Stimulated activated CD4-positive, alpha-beta T cell treated with anti-CD3 and anti-CD28 coated beads, Interleukin-12 subunit alpha, Interleukin-12 subunit beta, amount 100 ng/mL, for 48 hours (primary cell): ENCODE measurements around the gene MEX3A.
"Not testable (repeated sequence)": the region's sequence is repeated elsewhere in the genome, so short reads cannot be mapped to it uniquely, and the experiment has no call there.

Experiments
- DNase-seq, 3 donors: peaks; one replicate each; pipeline ENCODE4 v3.0.0-alpha.2; 2020; ENCODE audit warnings: low read depth in 2 of 3, low spot score in 1 of 3

Gene MEX3A

GRCh38 chr1:156062189-156062588, 20.1 kb downstream of the MEX3A start:
- no peak for DNase-seq

GRCh38 chr1:156060937-156061636, 21.2 kb downstream of the MEX3A start, which contains the start of gene RAB25:
RAB25 (plus strand) TSS chr1:156061160; CDS start chr1:156061401, 241 bp downstream.
- no peak for DNase-seq

DNA sequence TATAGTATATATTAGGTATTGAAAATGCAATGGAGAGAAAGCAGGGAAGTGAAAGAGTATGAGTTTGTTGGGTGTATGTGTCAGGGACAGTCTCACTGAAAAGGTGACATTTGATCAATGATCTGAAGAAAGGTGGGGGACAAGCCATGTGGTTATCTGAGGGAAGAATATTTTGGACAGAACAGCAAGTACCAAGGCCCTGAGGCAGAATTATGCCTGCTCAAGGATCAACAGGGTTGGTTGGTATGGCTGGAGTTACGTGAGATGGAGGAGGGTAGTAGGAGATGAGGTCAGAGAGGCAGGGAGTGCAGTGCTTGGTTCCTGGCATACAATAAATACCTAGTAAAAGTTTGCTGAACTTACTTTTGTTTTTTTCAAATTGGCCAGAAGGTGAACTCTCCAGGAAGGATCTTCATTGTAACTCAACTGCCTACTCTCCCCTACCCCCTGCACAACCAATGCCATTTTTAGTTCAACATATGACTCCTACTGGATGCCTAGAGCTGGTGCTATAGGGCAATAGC, 25.9 kb downstream of the MEX3A start:
- DNase-seq: no peak

DNA sequence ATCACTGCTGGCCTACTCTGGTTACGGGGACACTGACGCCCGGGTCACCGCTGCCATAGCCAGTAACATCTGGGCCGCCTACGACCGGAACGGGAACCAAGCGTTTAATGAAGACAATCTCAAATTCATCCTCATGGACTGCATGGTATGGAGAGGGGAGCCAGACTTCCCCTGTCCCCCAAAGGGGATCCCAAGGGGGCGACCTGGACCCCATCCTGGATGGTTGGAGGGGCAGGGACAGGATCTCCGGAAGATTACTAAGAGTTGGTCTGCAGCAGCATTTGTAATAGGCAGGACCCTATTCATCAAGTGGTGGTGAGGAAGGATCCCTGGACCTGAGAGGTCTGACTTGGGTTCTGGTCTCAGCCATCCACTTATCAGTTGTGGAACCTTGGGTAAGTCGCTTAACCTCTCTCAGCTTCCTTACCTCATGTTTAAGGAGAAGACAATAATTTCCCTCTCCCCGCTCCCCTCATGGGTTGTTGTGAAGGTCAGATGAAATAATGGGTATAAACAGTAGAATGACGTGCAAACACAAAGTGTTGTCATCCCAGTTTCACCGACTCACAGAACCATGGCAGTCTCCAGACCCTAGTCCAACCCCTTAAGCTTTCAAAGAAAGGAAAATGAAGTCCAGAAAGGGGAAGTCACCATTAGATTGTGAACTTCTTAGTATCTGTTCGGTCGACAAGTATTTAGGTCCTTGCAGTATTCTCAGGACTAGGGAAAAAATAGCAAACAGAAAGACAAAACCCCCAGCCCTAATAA, 26.8 kb downstream of the MEX3A start:
- DNase-seq: no peak

DNA sequence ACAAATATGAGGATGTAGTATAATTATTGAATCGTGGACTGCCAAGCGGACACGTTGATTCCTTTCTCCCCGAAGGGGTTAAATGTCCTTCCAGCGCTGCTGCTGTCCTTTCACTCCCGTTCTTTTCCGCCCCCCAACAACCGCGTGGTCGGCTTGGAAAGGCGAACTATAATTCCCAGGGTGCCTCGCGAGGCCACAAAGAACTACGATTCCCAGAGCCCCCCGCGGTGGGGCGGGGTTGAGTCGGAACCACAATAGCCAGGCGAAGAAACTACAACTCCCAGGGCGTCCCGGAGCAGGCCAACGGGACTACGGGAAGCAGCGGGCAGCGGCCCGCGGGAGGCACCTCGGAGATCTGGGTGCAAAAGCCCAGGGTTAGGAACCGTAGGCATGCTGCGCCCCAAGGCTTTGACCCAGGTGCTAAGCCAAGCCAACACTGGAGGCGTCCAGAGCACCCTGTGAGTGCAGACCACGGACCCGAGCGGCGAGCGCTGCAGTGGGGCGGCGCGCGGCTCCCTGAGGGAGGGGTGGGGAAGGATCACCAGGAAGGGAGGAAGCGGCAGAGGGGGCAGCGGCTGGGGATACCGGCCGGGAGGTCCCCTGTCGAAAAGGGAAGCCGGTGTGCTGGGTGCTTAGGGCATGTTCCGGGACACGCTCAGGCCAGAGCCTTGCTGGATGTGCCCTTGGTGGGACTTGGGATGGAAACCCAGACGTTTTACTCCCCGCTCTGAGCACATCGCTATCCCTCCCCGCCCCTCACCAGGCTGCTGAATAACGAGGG, 27.6 kb downstream of the MEX3A start, which contains the start of gene LAMTOR2:
TSS of gene LAMTOR2 (plus strand) at position 283 of the 781 bp plus-strand sequence. CDS start at position 391, 108 bp downstream.
- DNase-seq: peak; percentile 94 to 97 (median 95)

DNA sequence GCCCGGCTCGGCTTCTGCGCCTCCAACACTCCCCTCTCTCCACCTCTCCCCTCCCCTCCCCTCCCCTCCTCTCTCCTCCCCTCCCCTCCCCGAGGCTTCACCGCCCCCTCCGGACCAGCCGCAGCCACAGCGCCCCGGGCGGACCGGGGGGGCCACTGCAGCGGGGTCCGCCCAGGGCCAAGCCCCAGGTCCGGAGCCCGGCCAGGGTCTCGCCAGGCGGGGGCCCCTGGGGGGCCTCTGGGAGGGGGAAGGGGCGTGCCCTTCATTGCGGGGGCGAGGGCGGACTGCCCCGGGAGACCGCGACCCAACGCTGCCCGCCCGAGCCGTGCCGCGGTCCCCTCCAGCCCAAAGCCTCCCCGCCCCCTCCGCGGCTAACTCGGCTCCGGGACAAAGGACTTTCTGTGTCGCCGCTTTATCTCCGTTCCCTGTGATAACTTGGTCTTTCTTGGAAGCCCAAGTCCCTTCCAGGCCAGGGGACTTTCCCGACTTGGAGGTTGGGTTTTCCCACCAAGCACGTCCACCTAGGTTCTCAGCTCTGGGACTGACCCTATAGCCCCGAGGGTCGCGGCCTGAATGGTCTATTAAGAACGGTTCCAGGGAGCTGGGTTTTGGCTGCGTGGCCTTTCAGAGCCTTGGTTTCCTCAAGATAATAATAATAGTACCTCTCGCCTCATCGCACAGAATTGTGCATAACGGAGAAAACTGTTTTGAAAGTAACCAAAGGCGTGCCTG, 28.3 kb downstream of the MEX3A start, which contains the start of gene UBQLN4:
TSS of gene UBQLN4 (minus strand) at position 31 of the 732 bp plus-strand sequence. CDS start 97 bp downstream, outside the sequence.
- peak; percentile 76 to 85 (median 80) for DNase-seq

DNA sequence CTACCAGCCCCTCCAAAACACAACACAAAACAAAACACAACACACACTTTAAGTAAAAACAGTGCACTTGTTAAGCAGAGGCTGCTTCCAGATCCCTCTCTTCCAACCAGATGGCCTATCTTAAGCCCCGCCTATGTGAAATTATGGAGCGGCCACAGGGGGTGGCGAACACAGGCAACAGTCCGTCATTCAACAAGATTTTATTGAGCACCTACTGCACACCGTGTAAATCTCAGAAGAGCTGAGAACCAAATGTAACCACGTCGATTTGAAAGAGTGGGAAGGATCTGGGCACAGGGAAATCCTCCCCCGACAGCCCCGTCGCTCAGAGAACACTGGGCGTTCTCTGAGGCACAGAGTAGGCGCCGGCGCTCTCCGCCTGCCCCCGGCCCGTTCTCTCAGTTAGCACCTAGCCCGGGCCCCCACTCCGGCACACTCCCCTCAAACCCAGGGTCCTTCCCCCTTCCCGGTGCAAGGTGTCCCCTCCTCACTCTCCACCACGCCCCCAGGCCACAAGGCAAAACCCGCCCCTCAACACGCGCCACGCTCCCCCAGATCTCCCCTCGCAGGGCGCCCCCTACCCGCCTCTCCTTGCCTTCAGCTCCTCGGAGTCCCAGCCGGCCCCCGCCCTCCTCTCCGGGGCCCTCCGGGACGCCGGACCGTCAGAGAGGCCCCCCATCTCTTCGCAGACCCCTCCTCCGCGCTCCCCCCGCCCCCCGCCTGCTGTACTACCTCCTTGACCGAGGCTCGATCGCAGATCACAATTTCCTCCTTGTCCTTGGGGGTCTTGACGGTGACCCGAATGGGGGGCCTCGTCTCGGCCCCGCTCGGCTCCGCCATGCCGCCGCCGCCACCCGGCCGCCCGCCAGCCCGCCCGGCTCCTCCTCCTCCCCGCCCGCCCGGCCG, 29.1 kb downstream of the MEX3A start:
- peak; percentile 20 to 56 (median 27) for DNase-seq

DNA sequence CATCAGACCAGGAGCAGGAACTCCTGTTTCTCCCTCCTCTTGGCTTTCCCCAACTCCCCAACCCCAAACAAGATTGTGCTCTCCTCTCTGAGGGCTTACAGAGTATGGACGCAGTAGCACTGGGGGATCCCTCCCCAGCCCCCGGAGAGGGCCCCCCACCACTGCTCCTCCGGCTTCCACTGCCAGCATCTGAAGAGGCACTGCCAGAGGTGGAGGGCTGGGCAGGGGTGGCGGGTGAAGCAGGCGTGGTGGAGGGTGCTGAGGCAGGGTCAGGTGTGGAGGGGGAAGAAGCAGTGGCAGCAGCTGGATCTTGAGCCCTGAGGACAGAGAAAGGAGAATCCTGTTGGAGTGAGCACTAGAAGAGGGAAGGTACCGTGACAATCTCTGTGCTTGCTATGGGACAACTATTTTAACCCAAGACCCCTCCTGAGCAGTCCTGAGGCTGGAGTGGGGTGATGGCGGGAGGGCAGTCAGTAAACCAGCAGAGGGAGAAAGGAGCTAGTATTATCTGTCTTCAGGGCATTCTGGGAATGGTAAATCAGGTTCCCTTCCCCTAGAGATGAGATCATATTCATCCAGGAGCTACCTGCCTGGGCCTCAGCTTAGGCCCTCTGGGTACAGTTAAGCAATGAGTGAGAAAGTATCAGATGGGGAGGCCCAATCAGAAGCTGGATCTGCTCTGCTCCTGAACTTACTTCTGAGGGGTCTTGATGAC, 31.1 kb downstream of the MEX3A start:
- DNase-seq: no peak

DNA sequence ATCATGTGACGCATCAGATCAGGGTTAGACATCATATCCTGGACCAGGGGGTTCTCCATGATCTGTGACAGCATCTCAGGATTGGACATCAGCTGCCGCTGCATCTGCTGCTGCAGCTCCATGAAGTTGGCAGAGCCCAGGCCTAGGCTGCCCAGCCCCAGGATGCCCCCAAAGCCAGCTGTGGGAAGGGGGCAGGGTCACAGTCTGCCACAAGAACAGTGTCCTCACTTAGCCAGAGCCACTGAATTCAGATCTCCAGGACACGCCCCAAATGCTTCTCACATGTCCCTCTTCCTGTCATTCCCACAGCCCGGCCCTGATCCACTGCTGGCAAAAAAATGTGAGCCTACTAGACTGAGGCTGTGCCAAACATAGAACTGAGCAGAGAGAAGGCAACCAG, 31.9 kb downstream of the MEX3A start:
- no peak for DNase-seq

GRCh38 chr1:156048663-156049258, 33.5 kb downstream of the MEX3A start:
- no peak for DNase-seq

GRCh38 chr1:156045076-156045475, 37.2 kb downstream of the MEX3A start:
- no peak for DNase-seq

DNA sequence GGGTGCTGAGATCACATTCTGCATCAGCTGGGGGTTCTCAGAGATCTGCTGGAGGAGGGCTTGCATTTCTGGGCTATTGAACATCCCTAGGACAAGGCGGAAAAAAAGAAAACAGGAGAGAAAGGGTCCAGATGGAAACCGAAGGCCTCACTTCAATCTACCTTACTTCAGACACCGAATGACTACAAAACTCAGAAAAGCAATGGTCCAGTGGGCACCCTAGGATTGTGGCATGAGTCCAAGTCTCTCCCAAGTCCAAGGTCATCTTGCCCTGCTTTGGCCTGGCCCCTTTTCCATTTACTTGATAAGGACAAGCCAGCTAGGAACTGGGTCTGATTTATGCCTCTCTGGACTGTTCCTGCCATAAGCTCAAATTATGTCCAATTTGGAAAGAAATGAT, 39.4 kb downstream of the MEX3A start:
- DNase-seq: no peak

DNA sequence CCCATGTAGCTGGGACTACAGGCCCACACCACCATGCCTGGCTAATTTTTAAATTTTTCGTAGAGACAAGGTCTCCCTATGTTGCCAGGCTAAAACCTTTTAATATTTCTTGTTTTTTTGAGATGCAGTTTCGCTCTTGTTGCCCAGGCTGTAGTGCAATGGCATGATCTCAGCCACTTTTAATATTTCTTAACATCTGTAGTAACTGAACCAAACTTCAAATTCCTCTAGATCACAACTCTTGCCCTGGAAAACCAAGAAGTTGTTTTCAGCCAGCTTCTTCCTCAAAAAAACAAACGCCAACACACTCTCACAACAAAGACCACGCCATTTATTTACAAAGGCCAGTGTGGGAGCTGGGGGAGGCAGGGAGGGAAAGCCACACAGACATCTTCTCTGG, 47.3 kb downstream of the MEX3A start:
- DNase-seq: not testable (repeated sequence)

DNA sequence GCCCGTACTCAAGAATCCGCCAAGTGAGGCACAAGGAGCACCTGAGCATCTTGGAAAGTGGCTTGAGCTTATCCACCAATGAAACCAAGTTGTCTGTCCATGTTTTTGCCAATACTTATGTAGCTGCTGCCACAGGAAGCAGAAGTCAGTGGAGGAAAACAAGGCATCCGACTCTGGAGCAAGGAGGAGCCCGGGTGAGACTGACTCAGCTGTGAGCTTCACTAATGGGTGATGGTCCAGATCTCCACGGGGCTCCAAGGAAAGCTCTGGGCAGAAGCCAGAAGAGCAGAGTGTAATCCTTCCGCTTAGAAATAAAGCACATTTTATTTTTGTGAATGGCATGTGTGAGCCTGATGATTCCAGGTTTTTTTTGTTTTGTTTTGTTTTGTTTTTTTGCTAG, 49.3 kb downstream of the MEX3A start:
- DNase-seq: no peak

- no peak for DNase-seq
Measured at GRCh38 chr1:156026588-156026987, 55.7 kb downstream of the MEX3A start.

DNA sequence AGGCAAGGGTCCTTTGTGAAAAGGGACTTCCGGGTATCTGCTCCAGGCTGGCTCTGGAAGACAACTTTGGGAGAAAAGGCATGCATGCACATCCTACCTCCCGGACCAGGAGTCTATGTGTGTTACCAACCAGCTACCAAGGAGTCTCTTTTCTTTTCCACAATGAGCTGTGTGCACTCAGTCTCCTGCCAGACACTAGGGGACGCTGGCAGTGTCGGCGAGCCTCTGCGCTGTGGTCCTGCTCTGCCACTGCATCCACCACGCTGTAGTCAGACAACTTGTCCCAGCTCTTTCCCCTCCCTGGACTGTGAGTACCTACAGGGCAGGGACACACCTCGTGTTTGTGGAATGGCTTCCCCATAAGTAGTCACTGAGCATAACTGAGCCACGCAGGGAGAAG, 56.4 kb downstream of the MEX3A start:
- DNase-seq: peak in 2 of 3 donors; percentile 8 to 26

DNA sequence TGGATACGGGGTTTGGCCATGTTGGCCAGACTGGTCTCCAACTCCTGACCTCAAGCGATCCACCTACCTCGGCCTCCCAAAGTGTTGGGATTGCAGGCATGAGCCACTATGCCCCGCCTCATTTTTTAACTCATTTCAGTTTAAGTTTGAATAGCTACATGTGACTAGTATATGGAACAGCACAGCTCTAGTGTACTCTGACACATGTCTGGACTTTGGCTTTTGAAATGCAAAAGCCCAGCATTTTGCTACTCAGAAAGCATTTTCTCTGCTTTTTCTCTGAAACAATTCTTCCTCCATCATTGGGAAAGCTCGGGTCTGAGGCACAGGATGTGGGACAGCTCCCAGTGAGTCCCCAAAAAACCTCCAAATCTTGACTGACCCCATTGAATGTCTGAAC, 57.5 kb downstream of the MEX3A start:
- no peak for DNase-seq
